HL-60 (cell line): Measurements from ENCODE around the gene CARS2.

ENCODE experiments used
- DNase-seq, 2 experiments: peaks; one replicate each; pipeline ENCODE4 v3.0.0-alpha.2; 2010 to 2020; ENCODE audit warnings: low read depth in 1 of 2, low spot score in 1 of 2
- H3K27ac ChIP-seq: fragments of 250-450 bp; sonication (Bioruptor Pico); replicated peaks from 2 replicates; pipeline ENCODE4 v1.5.1; 2020; ENCODE audit warnings: mild to moderate bottlenecking, moderate library complexity
- H3K27me3 ChIP-seq: fragments of 250-450 bp; sonication (Bioruptor Pico); 2 replicates; pipeline ENCODE4 v1.5.1; 2021; ENCODE audit warnings: mild to moderate bottlenecking, moderate library complexity; ENCODE audit not compliant: insufficient read depth, poor library complexity, severe bottlenecking
- H3K4me3 ChIP-seq: replicated peaks from 2 replicates; pipeline ENCODE4 v1.5.1; 2011; ENCODE audit warnings: mild to moderate bottlenecking, control low read depth, low read length; ENCODE audit not compliant: insufficient read depth
- CTCF ChIP-seq: IDR thresholded peaks from one replicate; pipeline ENCODE4 v1.5.1; 2011; ENCODE audit warnings: low read length, control low read depth, inconsistent platforms; ENCODE audit not compliant: insufficient read depth
- GABPA ChIP-seq: IDR thresholded peaks from 2 replicates; pipeline ENCODE4 v1.6.1; 2012; ENCODE audit warnings: low read depth
- POLR2AphosphoS5 ChIP-seq: IDR thresholded peaks from 2 replicates; pipeline ENCODE4 v1.6.1; 2012; ENCODE audit warnings: low read depth
- REST ChIP-seq: IDR thresholded peaks from 2 replicates; pipeline ENCODE4 v1.6.1; 2012; ENCODE audit warnings: low read depth; ENCODE audit not compliant: insufficient replicate concordance
- SPI1 ChIP-seq: IDR thresholded peaks from 2 replicates; pipeline ENCODE4 v1.6.1; 2012; ENCODE audit warnings: low read depth, mild to moderate bottlenecking, borderline replicate concordance

CARS2 gene

GRCh38 chr13:110628952-110629701 lies 76.8 kb downstream of the CARS2 start:
- no peak overlapping the region for H3K27ac ChIP-seq
- TF ChIP-seq POLR2AphosphoS5 (no peak), SPI1 (no peak), REST (no peak), CTCF (no peak), GABPA (no peak)

GRCh38 chr13:110628477-110628793 lies 77.5 kb downstream of the CARS2 start:
- H3K27ac ChIP-seq, result no peak overlapping the region
- H3K27me3 ChIP-seq, result no peaks in the 10 kb centered on the region
- no peak overlapping the region for H3K4me3 ChIP-seq
- DNase-seq, result no peak
- TF ChIP-seq POLR2AphosphoS5 (no peak), GABPA (no peak), CTCF (no peak), REST (no peak), SPI1 (no peak)

More at GRCh38 chr13:110628952-110629701, 76.8 kb downstream of the CARS2 start:
- no peaks in the 10 kb centered on the region for H3K27me3 ChIP-seq
- no peak for DNase-seq
- H3K4me3 ChIP-seq, result no peak overlapping the region

- no peaks in the 10 kb centered on the region for H3K27me3 ChIP-seq
- no peak overlapping the region for H3K4me3 ChIP-seq
- TF ChIP-seq GABPA (no peak), REST (no peak), SPI1 (no peak), POLR2AphosphoS5 (no peak), CTCF (no peak)
- no peak for DNase-seq
- no peak overlapping the region for H3K27ac ChIP-seq
These were observed 78.0 kb downstream of the CARS2 start for GRCh38 chr13:110627761-110628476.
